Testis (tissue), 2 donors: ENCODE results near the gene AUTS2.

ENCODE experiments used
- POLR2A ChIP-seq: fragments of 450-650 bp; IDR thresholded peaks from one replicate; pipeline ENCODE4 v1.6.1; 2017; ENCODE audit warnings: antibody characterized with exemption, mild to moderate bottlenecking, moderate library complexity
- TF ChIP-seq, protein P1 (sequence below), 3 experiments: fragments of 450-650 bp in 2 of 3; fragments of 200-600 bp in 1 of 3; sonication (generic) in 1 of 3; IDR thresholded peaks; one replicate each; pipeline ENCODE4 v1.5.1; 2016 to 2019; ENCODE audit warnings: antibody characterized with exemption in 3 of 3, mild to moderate bottlenecking in 2 of 3, moderate library complexity in 1 of 3

DNA sequence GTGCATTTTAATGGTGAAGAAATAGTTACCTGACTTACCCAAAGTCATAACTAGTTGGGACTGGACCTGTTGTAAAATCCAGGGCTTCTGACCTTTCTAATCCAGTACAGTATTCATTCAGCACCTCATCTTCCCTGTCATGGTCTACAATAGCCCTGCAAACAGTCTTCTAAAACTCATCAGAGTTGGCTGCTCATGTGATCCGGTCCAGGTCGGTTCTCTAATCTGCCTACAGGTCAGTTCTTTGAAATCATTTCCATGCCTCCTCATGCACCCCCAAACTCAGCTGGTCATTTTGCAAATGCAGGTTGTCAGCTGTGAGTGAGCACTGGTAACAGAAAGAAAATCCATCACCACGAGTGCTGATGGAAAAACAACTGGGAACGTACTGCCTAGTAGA, 1082.0 kb downstream of the AUTS2 start:
- TF ChIP-seq, protein P1, sequence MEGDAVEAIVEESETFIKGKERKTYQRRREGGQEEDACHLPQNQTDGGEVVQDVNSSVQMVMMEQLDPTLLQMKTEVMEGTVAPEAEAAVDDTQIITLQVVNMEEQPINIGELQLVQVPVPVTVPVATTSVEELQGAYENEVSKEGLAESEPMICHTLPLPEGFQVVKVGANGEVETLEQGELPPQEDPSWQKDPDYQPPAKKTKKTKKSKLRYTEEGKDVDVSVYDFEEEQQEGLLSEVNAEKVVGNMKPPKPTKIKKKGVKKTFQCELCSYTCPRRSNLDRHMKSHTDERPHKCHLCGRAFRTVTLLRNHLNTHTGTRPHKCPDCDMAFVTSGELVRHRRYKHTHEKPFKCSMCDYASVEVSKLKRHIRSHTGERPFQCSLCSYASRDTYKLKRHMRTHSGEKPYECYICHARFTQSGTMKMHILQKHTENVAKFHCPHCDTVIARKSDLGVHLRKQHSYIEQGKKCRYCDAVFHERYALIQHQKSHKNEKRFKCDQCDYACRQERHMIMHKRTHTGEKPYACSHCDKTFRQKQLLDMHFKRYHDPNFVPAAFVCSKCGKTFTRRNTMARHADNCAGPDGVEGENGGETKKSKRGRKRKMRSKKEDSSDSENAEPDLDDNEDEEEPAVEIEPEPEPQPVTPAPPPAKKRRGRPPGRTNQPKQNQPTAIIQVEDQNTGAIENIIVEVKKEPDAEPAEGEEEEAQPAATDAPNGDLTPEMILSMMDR (IDR thresholded peaks at IDR 0.05), result no peak
- no peak for TF ChIP-seq POLR2A
